ENCODE measurements around the gene OR1F1.

DNA sequence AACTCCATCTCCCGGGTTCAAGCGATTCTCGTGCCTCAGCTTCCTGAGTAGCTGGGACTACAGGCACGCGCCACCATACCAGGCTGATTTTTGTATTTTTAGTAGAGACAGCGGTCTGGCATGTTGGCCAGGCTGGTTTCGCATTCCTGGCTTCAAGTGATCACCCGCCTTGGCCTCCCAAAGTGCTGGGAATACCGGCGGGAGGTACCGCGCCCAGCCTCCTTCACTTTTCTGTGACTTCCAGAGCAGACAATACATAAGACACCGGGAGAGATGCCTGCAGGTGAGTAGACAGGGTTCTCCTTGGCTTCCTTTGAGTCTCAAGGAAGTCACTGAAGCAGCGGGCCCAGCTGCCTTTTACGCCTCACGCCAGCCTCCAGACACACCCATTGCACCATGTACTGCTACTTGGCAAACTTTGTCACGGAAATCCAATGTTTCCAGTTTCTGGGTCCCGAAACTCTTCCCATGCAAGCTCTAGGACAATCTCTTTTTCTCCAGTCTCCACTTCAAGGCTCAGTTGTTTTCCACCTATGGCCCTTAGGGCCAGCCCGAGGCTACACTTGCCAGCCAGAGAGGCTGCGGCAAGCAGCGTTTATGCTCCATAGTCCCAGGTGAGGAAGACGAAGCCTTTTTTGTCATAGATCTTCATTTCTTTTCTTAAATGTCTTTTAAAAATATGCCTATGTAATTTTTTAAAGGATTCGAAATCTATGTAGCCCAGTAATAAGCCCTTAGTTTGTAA, 886 bp upstream of the OR1F1 start:
- TF ChIP-seq, protein P1, sequence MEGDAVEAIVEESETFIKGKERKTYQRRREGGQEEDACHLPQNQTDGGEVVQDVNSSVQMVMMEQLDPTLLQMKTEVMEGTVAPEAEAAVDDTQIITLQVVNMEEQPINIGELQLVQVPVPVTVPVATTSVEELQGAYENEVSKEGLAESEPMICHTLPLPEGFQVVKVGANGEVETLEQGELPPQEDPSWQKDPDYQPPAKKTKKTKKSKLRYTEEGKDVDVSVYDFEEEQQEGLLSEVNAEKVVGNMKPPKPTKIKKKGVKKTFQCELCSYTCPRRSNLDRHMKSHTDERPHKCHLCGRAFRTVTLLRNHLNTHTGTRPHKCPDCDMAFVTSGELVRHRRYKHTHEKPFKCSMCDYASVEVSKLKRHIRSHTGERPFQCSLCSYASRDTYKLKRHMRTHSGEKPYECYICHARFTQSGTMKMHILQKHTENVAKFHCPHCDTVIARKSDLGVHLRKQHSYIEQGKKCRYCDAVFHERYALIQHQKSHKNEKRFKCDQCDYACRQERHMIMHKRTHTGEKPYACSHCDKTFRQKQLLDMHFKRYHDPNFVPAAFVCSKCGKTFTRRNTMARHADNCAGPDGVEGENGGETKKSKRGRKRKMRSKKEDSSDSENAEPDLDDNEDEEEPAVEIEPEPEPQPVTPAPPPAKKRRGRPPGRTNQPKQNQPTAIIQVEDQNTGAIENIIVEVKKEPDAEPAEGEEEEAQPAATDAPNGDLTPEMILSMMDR (IDR thresholded peaks at IDR 0.05), result no peak
- TF ChIP-seq, protein P2, sequence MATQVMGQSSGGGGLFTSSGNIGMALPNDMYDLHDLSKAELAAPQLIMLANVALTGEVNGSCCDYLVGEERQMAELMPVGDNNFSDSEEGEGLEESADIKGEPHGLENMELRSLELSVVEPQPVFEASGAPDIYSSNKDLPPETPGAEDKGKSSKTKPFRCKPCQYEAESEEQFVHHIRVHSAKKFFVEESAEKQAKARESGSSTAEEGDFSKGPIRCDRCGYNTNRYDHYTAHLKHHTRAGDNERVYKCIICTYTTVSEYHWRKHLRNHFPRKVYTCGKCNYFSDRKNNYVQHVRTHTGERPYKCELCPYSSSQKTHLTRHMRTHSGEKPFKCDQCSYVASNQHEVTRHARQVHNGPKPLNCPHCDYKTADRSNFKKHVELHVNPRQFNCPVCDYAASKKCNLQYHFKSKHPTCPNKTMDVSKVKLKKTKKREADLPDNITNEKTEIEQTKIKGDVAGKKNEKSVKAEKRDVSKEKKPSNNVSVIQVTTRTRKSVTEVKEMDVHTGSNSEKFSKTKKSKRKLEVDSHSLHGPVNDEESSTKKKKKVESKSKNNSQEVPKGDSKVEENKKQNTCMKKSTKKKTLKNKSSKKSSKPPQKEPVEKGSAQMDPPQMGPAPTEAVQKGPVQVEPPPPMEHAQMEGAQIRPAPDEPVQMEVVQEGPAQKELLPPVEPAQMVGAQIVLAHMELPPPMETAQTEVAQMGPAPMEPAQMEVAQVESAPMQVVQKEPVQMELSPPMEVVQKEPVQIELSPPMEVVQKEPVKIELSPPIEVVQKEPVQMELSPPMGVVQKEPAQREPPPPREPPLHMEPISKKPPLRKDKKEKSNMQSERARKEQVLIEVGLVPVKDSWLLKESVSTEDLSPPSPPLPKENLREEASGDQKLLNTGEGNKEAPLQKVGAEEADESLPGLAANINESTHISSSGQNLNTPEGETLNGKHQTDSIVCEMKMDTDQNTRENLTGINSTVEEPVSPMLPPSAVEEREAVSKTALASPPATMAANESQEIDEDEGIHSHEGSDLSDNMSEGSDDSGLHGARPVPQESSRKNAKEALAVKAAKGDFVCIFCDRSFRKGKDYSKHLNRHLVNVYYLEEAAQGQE (IDR thresholded peaks at IDR 0.05; ENCODE audit: insufficient read depth in 1 of 2, low read depth in 2 of 2, low read length in 1 of 2), result no peak
- TF ChIP-seq POLR2AphosphoS5 (IDR thresholded peaks at IDR 0.05; ENCODE audit: low read depth, low read length) (no peak), SIN3A (IDR thresholded peaks at IDR 0.05; ENCODE audit: borderline replicate concordance, insufficient read depth, low read depth, low read length) (no peak), TCF7L2 (IDR thresholded peaks at IDR 0.05; ENCODE audit: low read depth, low read length) (no peak)

Data from Panc1 (cell line).